ENCODE data around the gene GBA2.

GBA2 gene

GRCh38 chr9:35759795-35760194 is 10.8 kb upstream of the GBA2 start:
- H3K9me3 ChIP-seq (ENCODE audit: low read depth, low read length) = no peaks in the 10 kb centered on the region
- H3K9ac ChIP-seq (ENCODE audit: insufficient read length) = no peak overlapping the region
- H3K27ac ChIP-seq = no peak overlapping the region
- no peak for DNase-seq (ENCODE audit: low read depth, low spot score)
- no peak overlapping the region for H3K4me3 ChIP-seq
- no peaks in the 10 kb centered on the region for H3K36me3 ChIP-seq (ENCODE audit: insufficient read depth, low read length)
- TF ChIP-seq POLR2AphosphoS5 (IDR thresholded peaks at IDR 0.05; ENCODE audit: borderline replicate concordance, low read depth, low read length) (no peak), FOXP2 (optimal IDR thresholded peaks at IDR 0.05; ENCODE audit: control extremely low read depth, extremely low read length, insufficient read depth) (no peak), EZH2 (IDR thresholded peaks at IDR 0.05) (no peak)

GRCh38 chr9:35758475-35759050 is 9.5 kb upstream of the GBA2 start:
- no peaks in the 10 kb centered on the region for H3K9me3 ChIP-seq (ENCODE audit: low read depth, low read length)
- H3K36me3 ChIP-seq (ENCODE audit: insufficient read depth, low read length) = no peaks in the 10 kb centered on the region
- H3K4me3 ChIP-seq = peak overlapping the region; percentile 86; the same call in 1 of the 2 replicates
- no peak overlapping the region for H3K27ac ChIP-seq
- H3K9ac ChIP-seq (ENCODE audit: insufficient read length) = no peak overlapping the region
- TF ChIP-seq POLR2AphosphoS5 (IDR thresholded peaks at IDR 0.05; ENCODE audit: borderline replicate concordance, low read depth, low read length) = no peak
- no peak for TF ChIP-seq FOXP2 (optimal IDR thresholded peaks at IDR 0.05; ENCODE audit: control extremely low read depth, extremely low read length, insufficient read depth)
- no peak for TF ChIP-seq EZH2 (IDR thresholded peaks at IDR 0.05)
- no peak for DNase-seq (ENCODE audit: low read depth, low spot score)

GRCh38 chr9:35757892-35758275 is 8.9 kb upstream of the GBA2 start:
- TF ChIP-seq FOXP2 (optimal IDR thresholded peaks at IDR 0.05; ENCODE audit: control extremely low read depth, extremely low read length, insufficient read depth) = no peak
- no peak for TF ChIP-seq POLR2AphosphoS5 (IDR thresholded peaks at IDR 0.05; ENCODE audit: borderline replicate concordance, low read depth, low read length)
- TF ChIP-seq EZH2 (IDR thresholded peaks at IDR 0.05) = no peak
- Histone ChIP-seq H3K9me3 (ENCODE audit: low read depth, low read length) (no peaks in the 10 kb centered on the region), H3K36me3 (ENCODE audit: insufficient read depth, low read length) (peaks cover 6% of the 10 kb centered on the region; the same call in 1 of the 2 replicates), H3K27ac (no peak overlapping the region), H3K9ac (ENCODE audit: insufficient read length) (peak overlapping the region; percentile 80), H3K4me3 (peak overlapping the region; percentile 86)
- DNase-seq (ENCODE audit: low read depth, low spot score) = no peak

GRCh38 chr9:35757226-35757891 is 8.3 kb upstream of the GBA2 start:
- Histone ChIP-seq H3K27ac (no peak overlapping the region), H3K9ac (ENCODE audit: insufficient read length) (peak overlapping the region; percentile 80), H3K9me3 (ENCODE audit: low read depth, low read length) (no peaks in the 10 kb centered on the region), H3K4me3 (peak overlapping the region; percentile 86), H3K36me3 (ENCODE audit: insufficient read depth, low read length) (peaks cover 11% of the 10 kb centered on the region; the same call in 1 of the 2 replicates)
- no peak for DNase-seq (ENCODE audit: low read depth, low spot score)
- no peak for TF ChIP-seq FOXP2 (optimal IDR thresholded peaks at IDR 0.05; ENCODE audit: control extremely low read depth, extremely low read length, insufficient read depth)

GRCh38 chr9:35756275-35757225 is 7.5 kb upstream of the GBA2 start:
- H3K27ac ChIP-seq = no peak overlapping the region
- peaks cover 14% of the 10 kb centered on the region; the same call in 1 of the 2 replicates for H3K36me3 ChIP-seq (ENCODE audit: insufficient read depth, low read length)
- H3K9ac ChIP-seq (ENCODE audit: insufficient read length) = peak overlapping the region; percentile 80
- TF ChIP-seq POLR2AphosphoS5 (IDR thresholded peaks at IDR 0.05; ENCODE audit: borderline replicate concordance, low read depth, low read length) (peak; percentile 57; the same call in 1 of the 2 replicates), EZH2 (IDR thresholded peaks at IDR 0.05) (no peak)
- peak overlapping the region; percentile 86 for H3K4me3 ChIP-seq
- H3K9me3 ChIP-seq (ENCODE audit: low read depth, low read length) = no peaks in the 10 kb centered on the region
- DNase-seq (ENCODE audit: low read depth, low spot score) = no peak

GRCh38 chr9:35755071-35755470 is 6.0 kb upstream of the GBA2 start:
- Histone ChIP-seq H3K36me3 (ENCODE audit: insufficient read depth, low read length) (peaks cover 14% of the 10 kb centered on the region; the same call in 1 of the 2 replicates), H3K4me3 (no peak overlapping the region), H3K27ac (no peak overlapping the region), H3K9ac (ENCODE audit: insufficient read length) (no peak overlapping the region), H3K9me3 (ENCODE audit: low read depth, low read length) (no peaks in the 10 kb centered on the region)
- DNase-seq (ENCODE audit: low read depth, low spot score) = no peak
- TF ChIP-seq EZH2 (IDR thresholded peaks at IDR 0.05) = no peak

GRCh38 chr9:35754264-35754663 is 5.2 kb upstream of the GBA2 start, which contains the start of gene MSMP:
TSS of gene MSMP (minus strand) at chr9:35754276. CDS start at chr9:35754129, 147 bp downstream.
- Histone ChIP-seq H3K4me3 (no peak within 1 kb of the TSS), H3K27ac (no peak within 1 kb of the TSS), H3K36me3 (ENCODE audit: insufficient read depth, low read length) (peaks cover 14% of the 10 kb centered on the region; the same call in 1 of the 2 replicates), H3K9me3 (ENCODE audit: low read depth, low read length) (no peaks in the 10 kb centered on the region), H3K9ac (ENCODE audit: insufficient read length) (no peak within 1 kb of the TSS)
- no peak for TF ChIP-seq POLR2AphosphoS5 (IDR thresholded peaks at IDR 0.05; ENCODE audit: borderline replicate concordance, low read depth, low read length)
- TF ChIP-seq FOXP2 (optimal IDR thresholded peaks at IDR 0.05; ENCODE audit: control extremely low read depth, extremely low read length, insufficient read depth) = no peak
- no peak for TF ChIP-seq EZH2 (IDR thresholded peaks at IDR 0.05)
- DNase-seq (ENCODE audit: low read depth, low spot score) = no peak

GRCh38 chr9:35753466-35753865 is 4.4 kb upstream of the GBA2 start:
- H3K36me3 ChIP-seq (ENCODE audit: insufficient read depth, low read length) = peaks cover 14% of the 10 kb centered on the region; the same call in 1 of the 2 replicates
- no peak for TF ChIP-seq EZH2 (IDR thresholded peaks at IDR 0.05)
- TF ChIP-seq FOXP2 (optimal IDR thresholded peaks at IDR 0.05; ENCODE audit: control extremely low read depth, extremely low read length, insufficient read depth) = no peak
- TF ChIP-seq POLR2AphosphoS5 (IDR thresholded peaks at IDR 0.05; ENCODE audit: borderline replicate concordance, low read depth, low read length) = no peak
- no peak overlapping the region for H3K9ac ChIP-seq (ENCODE audit: insufficient read length)
- H3K4me3 ChIP-seq = no peak overlapping the region
- H3K27ac ChIP-seq = no peak overlapping the region
- no peak for DNase-seq (ENCODE audit: low read depth, low spot score)
- H3K9me3 ChIP-seq (ENCODE audit: low read depth, low read length) = no peaks in the 10 kb centered on the region

Measured in SK-N-MC (cell line).